Liver (tissue), 9 donors: ENCODE measurements around the gene NXN. TPM values are rescaled to one million over a fixed set of nuclear protein-coding genes. Genes with fewer than 3 reads are reported as not detected.
"Not testable (repeated sequence)": the region's sequence is repeated elsewhere in the genome, so short reads cannot be mapped to it uniquely, and the experiment has no call there.

Experiments
- DNase-seq: peaks from one replicate; pipeline ENCODE4 v3.0.0-alpha.2; 2017; ENCODE audit warnings: low spot score
- H3K27ac ChIP-seq, 2 donors: one replicate each; pipeline ENCODE4 v1.7.0; 2013; ENCODE audit warnings: inconsistent platforms in 2 of 2, low read length in 2 of 2, control low read depth in 1 of 2, low read depth in 1 of 2, mild to moderate bottlenecking in 1 of 2
- H3K27me3 ChIP-seq, 4 donors: one replicate each; pipeline versions ENCODE4 v1.6.1 to v1.7.0; 2013; ENCODE audit warnings: low read length in 3 of 4, inconsistent platforms in 1 of 4, mild to moderate bottlenecking in 1 of 4, moderate library complexity in 1 of 4; ENCODE audit not compliant: control insufficient read depth in 4 of 4, insufficient read depth in 4 of 4
- H3K36me3 ChIP-seq, 4 donors: one replicate each; pipeline versions ENCODE4 v1.6.1 to v1.7.0; 2013; ENCODE audit warnings: low read length in 3 of 4, mild to moderate bottlenecking in 3 of 4, low read depth in 1 of 4, moderate library complexity in 1 of 4; ENCODE audit not compliant: control insufficient read depth in 4 of 4, insufficient read depth in 3 of 4
- H3K4me1 ChIP-seq, 4 donors: one replicate each; pipeline versions ENCODE4 v1.6.1 to v1.7.0; 2013; ENCODE audit warnings: low read length in 3 of 4, mild to moderate bottlenecking in 3 of 4, moderate library complexity in 1 of 4; ENCODE audit not compliant: control insufficient read depth in 4 of 4, insufficient read depth in 4 of 4
- H3K4me3 ChIP-seq, 3 donors: one replicate each; pipeline versions ENCODE4 v1.6.1 to v1.7.0; 2013; ENCODE audit warnings: low read length in 3 of 3, control low read depth in 1 of 3, low read depth in 1 of 3, mild to moderate bottlenecking in 1 of 3
- H3K9ac ChIP-seq, 2 donors: one replicate each; pipeline ENCODE4 v1.7.0; 2013; ENCODE audit warnings: low read length in 2 of 2, mild to moderate bottlenecking in 2 of 2, moderate library complexity in 2 of 2, control low read depth in 1 of 2, low read depth in 1 of 2
- H3K9me3 ChIP-seq, 4 donors: one replicate each; pipeline versions ENCODE4 v1.6.1 to v1.7.0; 2013; ENCODE audit warnings: low read length in 3 of 4; ENCODE audit not compliant: control insufficient read depth in 4 of 4
- EGR1 ChIP-seq, 2 donors: IDR thresholded peaks; 2 replicates each; pipeline ENCODE4 v1.6.1; 2016 to 2018; ENCODE audit warnings: antibody characterized with exemption in 2 of 2, low read depth in 2 of 2
- FOXA1 ChIP-seq: IDR thresholded peaks from 2 replicates; pipeline ENCODE4 v1.6.1; 2016; ENCODE audit warnings: antibody characterized with exemption
- FOXA2 ChIP-seq: IDR thresholded peaks from 2 replicates; pipeline ENCODE4 v1.6.1; 2016; ENCODE audit warnings: antibody characterized with exemption
- GABPA ChIP-seq, 2 donors: IDR thresholded peaks in 1 of 2; conservative IDR thresholded peaks in 1 of 2; 2 replicates each; pipeline ENCODE4 v1.6.1; 2016; ENCODE audit warnings: antibody characterized with exemption in 2 of 2, mild to moderate bottlenecking in 1 of 2, moderate library complexity in 1 of 2
- HNF4A ChIP-seq, 2 donors: conservative IDR thresholded peaks; 2 replicates each; pipeline ENCODE4 v1.6.1; 2016; ENCODE audit warnings: antibody characterized with exemption in 2 of 2, mild to moderate bottlenecking in 2 of 2
- HNF4G ChIP-seq: IDR thresholded peaks from 2 replicates; pipeline ENCODE4 v1.6.1; 2016; ENCODE audit warnings: antibody characterized with exemption
- JUND ChIP-seq, 2 donors: IDR thresholded peaks; 2 replicates each; pipeline ENCODE4 v1.6.1; 2016; ENCODE audit warnings: antibody characterized with exemption in 2 of 2
- NR2F2 ChIP-seq: IDR thresholded peaks from 2 replicates; pipeline ENCODE4 v1.6.1; 2016; ENCODE audit warnings: antibody characterized with exemption
- RAD21 ChIP-seq, 2 donors: IDR thresholded peaks; 2 replicates each; pipeline ENCODE4 v1.6.1; 2016; ENCODE audit warnings: antibody characterized with exemption in 2 of 2, mild to moderate bottlenecking in 2 of 2
- RXRA ChIP-seq, 2 donors: IDR thresholded peaks; 2 replicates each; pipeline ENCODE4 v1.6.1; 2017 to 2018; ENCODE audit warnings: antibody characterized with exemption in 2 of 2, mild to moderate bottlenecking in 1 of 2
- SP1 ChIP-seq: IDR thresholded peaks from 2 replicates; pipeline ENCODE4 v1.6.1; 2018; ENCODE audit warnings: antibody characterized with exemption, mild to moderate bottlenecking
- WGBS: extraction: QIAGEN DNeasy Blood & Tissue Kit; methylation state at CpG from one replicate; pipeline ENCODE4 v1.1.7; 2013; 5-methylcytosine and 5-hydroxymethylcytosine counted together
- polyA plus RNA-seq, 2 donors: library from polyadenylated mRNA; stranded (reverse) in 1 of 2; unstranded in 1 of 2; fragments of 200-250 nt in 1 of 2; fragments of >200 nt in 1 of 2; fragmentation: Nextera tagmentation in 1 of 2; extraction: Ambion mirVana in 1 of 2; gene quantifications; one replicate each; pipeline versions ENCODE4 v1.2.1 to v1.2.3, GENCODE V29; 2013 to 2015
- total RNA-seq, 2 donors: library from RNA; depleted of rRNA; stranded (reverse); fragments of >200 nt; gene quantifications; one replicate each; pipeline ENCODE4 v1.2.3, GENCODE V29; 2014
- TF ChIP-seq, protein P1 (sequence below): IDR thresholded peaks from 2 replicates; pipeline ENCODE4 v1.6.1; 2016; ENCODE audit warnings: antibody characterized with exemption
- TF ChIP-seq, protein P2 (sequence below): fragments of 150-350 bp; IDR thresholded peaks from 2 replicates; pipeline ENCODE4 v1.5.1; 2017; ENCODE audit warnings: improper control_type of control experiment, low read depth, low read length; ENCODE audit not compliant: missing input control
- TF ChIP-seq, protein P3 (sequence below): IDR thresholded peaks from 2 replicates; pipeline ENCODE4 v1.6.1; 2016; ENCODE audit warnings: antibody characterized with exemption, mild to moderate bottlenecking
- TF ChIP-seq, protein P4 (sequence below): IDR thresholded peaks from 2 replicates; pipeline ENCODE4 v1.6.1; 2016; ENCODE audit warnings: antibody characterized with exemption
- donor health status: healthy.
- donor health status: healthy.
- donor health status: healthy.
- donor health status: healthy.
- donor health status: healthy.

NXN gene
- total and polyA plus RNA-seq, 4 donors, result 2.3 to 4.5 (median 3.3) TPM

DNA sequence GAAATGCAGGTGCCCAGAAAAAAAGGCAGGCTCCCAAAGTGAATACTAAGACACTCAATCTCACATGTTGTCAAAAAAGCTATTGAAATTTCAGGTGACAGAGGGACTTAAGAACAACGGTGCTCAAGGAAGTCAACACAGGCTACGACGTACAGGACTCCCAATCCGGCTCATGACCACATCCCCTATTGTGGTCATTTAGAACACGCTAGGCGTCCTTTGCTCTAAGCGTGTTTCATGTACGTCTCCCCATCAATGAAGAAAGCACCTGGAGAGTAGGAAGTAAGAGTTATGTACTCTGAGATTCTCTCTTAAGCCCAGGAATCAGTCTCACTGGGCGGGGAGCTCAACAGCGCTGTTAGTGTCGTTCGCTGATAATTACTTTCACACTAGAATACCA is 103.3 kb downstream of the NXN start:
- WGBS, result 77% methylated on average over 12 of the region's 12 CpGs
- H3K27ac ChIP-seq, result no peak overlapping the region
- no peaks in the 10 kb centered on the region for H3K36me3 ChIP-seq
- H3K27me3 ChIP-seq, result no peaks in the 10 kb centered on the region
- H3K4me3 ChIP-seq, result no peak overlapping the region
- TF ChIP-seq GABPA (IDR thresholded peaks at IDR 0.05 in 1 of 2, conservative IDR thresholded peaks at IDR 0.05 in 1 of 2), result no peak
- TF ChIP-seq NR2F2, result no peak
- no peak for TF ChIP-seq HNF4G
- TF ChIP-seq JUND (IDR thresholded peaks at IDR 0.05), result no peak
- TF ChIP-seq SP1, result no peak
- TF ChIP-seq, protein P1, sequence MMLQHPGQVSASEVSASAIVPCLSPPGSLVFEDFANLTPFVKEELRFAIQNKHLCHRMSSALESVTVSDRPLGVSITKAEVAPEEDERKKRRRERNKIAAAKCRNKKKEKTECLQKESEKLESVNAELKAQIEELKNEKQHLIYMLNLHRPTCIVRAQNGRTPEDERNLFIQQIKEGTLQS, result no peak
- no peak for TF ChIP-seq FOXA1
- H3K4me1 ChIP-seq, result peaks cover 0 to 5% (median 0%) of the 10 kb centered on the region in 4 donors
- no peak overlapping the region for H3K9ac ChIP-seq
- DNase-seq, result no peak
- no peaks in the 10 kb centered on the region for H3K9me3 ChIP-seq

DNA sequence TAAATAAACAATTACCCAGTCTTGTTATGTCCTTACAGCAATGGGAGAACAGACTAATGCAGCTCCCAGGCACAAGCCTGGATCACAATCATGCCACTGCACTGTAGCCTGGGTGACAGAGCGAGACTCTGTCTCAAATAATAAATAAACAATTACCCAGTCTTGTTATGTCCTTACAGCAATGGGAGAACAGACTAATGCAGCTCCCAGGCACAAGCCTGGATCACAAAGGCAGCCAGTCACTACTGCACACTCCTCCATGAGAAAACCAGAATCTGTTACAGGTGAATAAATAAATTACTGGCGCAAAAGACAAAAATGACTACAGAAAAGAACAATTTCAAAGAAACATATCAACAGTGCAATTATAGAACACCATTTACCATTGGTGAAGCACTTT is 105.0 kb downstream of the NXN start:
- DNase-seq, H3K4me1 ChIP-seq, H3K27ac ChIP-seq, H3K36me3 ChIP-seq, H3K9me3 ChIP-seq, H3K27me3 ChIP-seq, H3K4me3 ChIP-seq, H3K9ac ChIP-seq: not testable (repeated sequence)
- WGBS, result 94% methylated on average over 2 of the region's 2 CpGs

DNA sequence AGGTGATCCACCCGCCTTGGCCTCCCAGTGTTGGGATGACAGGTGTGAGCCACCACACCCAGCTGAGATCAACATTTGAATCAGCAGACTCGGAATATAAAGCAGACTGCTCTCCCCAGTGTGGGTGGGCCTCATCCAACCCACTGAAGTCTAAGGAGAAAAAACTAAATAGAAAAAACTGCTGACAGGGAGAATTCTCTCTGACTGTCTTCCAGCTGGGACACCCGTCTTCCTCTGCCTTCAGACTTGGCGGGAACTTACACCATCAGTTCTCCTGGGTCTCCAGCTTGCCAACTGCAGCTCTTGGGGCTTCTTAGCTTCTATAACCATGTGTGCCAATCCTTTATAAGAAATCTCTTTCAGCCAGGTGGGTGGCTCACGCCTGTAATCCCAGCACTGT is 106.7 kb downstream of the NXN start:
- Histone ChIP-seq H3K27me3 (no peaks in the 10 kb centered on the region), H3K27ac (no peak overlapping the region), H3K4me3 (no peak overlapping the region), H3K9ac (no peak overlapping the region), H3K9me3 (no peaks in the 10 kb centered on the region), H3K4me1 (no peaks in the 10 kb centered on the region), H3K36me3 (no peaks in the 10 kb centered on the region)
- no peak for DNase-seq
- WGBS, result 87% methylated on average over 5 of the region's 5 CpGs
- TF ChIP-seq GABPA (IDR thresholded peaks at IDR 0.05 in 1 of 2, conservative IDR thresholded peaks at IDR 0.05 in 1 of 2), result no peak

DNA sequence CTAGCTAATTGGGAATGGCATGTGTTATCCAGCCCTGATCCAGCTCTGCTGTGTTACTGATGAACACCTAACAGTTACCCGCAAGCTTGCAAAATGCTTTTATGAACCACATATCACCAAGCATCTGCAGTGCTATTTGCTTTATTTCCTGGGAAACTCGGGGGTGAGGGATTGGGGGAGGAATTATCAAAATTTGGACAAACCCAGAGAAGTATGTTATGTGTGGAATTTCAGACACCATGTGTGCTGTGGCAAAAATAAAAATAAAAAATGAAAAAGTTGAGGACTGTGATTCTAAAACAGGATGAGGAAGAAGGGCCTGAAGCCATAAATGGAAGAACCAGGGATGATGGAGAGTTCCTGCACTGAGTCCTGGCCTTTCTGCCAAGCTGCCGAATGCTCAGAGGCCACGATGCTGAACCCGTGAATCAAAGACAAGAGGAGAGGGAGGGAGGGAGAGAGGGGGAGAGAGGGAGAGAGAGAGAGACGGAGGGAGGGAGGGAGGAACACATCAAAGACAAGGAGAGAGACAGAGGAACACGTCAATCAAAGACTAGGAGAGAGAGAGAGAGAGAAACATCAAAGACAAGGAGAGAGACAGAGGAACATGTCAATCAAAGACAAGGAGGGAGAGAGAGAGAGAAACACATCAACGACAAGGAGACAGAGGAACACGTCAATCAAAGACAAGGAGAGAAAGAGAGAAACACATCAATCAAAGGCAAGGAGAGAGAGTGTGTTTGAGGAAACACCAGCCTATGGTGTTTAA is 107.6 kb downstream of the NXN start:
- Histone ChIP-seq H3K27ac (no peak overlapping the region), H3K27me3 (no peaks in the 10 kb centered on the region), H3K4me1 (no peaks in the 10 kb centered on the region), H3K36me3 (no peaks in the 10 kb centered on the region), H3K9me3 (no peaks in the 10 kb centered on the region), H3K4me3 (no peak overlapping the region), H3K9ac (no peak overlapping the region)
- DNase-seq, result no peak
- WGBS, result 74% methylated on average over 9 of the region's 9 CpGs
- no peak for TF ChIP-seq HNF4G
- TF ChIP-seq SP1, result no peak
- TF ChIP-seq, protein P1, result no peak
- no peak for TF ChIP-seq RXRA (IDR thresholded peaks at IDR 0.05)
- TF ChIP-seq, protein P2, sequence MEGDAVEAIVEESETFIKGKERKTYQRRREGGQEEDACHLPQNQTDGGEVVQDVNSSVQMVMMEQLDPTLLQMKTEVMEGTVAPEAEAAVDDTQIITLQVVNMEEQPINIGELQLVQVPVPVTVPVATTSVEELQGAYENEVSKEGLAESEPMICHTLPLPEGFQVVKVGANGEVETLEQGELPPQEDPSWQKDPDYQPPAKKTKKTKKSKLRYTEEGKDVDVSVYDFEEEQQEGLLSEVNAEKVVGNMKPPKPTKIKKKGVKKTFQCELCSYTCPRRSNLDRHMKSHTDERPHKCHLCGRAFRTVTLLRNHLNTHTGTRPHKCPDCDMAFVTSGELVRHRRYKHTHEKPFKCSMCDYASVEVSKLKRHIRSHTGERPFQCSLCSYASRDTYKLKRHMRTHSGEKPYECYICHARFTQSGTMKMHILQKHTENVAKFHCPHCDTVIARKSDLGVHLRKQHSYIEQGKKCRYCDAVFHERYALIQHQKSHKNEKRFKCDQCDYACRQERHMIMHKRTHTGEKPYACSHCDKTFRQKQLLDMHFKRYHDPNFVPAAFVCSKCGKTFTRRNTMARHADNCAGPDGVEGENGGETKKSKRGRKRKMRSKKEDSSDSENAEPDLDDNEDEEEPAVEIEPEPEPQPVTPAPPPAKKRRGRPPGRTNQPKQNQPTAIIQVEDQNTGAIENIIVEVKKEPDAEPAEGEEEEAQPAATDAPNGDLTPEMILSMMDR, result no peak
- TF ChIP-seq, protein P3, sequence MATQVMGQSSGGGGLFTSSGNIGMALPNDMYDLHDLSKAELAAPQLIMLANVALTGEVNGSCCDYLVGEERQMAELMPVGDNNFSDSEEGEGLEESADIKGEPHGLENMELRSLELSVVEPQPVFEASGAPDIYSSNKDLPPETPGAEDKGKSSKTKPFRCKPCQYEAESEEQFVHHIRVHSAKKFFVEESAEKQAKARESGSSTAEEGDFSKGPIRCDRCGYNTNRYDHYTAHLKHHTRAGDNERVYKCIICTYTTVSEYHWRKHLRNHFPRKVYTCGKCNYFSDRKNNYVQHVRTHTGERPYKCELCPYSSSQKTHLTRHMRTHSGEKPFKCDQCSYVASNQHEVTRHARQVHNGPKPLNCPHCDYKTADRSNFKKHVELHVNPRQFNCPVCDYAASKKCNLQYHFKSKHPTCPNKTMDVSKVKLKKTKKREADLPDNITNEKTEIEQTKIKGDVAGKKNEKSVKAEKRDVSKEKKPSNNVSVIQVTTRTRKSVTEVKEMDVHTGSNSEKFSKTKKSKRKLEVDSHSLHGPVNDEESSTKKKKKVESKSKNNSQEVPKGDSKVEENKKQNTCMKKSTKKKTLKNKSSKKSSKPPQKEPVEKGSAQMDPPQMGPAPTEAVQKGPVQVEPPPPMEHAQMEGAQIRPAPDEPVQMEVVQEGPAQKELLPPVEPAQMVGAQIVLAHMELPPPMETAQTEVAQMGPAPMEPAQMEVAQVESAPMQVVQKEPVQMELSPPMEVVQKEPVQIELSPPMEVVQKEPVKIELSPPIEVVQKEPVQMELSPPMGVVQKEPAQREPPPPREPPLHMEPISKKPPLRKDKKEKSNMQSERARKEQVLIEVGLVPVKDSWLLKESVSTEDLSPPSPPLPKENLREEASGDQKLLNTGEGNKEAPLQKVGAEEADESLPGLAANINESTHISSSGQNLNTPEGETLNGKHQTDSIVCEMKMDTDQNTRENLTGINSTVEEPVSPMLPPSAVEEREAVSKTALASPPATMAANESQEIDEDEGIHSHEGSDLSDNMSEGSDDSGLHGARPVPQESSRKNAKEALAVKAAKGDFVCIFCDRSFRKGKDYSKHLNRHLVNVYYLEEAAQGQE, result no peak
- TF ChIP-seq EGR1 (IDR thresholded peaks at IDR 0.05; ENCODE audit: low read depth in 2 of 2), result no peak
- TF ChIP-seq HNF4A (conservative IDR thresholded peaks at IDR 0.05), result no peak
- TF ChIP-seq GABPA (IDR thresholded peaks at IDR 0.05 in 1 of 2, conservative IDR thresholded peaks at IDR 0.05 in 1 of 2), result no peak
- TF ChIP-seq FOXA1, result no peak
- TF ChIP-seq, protein P4, sequence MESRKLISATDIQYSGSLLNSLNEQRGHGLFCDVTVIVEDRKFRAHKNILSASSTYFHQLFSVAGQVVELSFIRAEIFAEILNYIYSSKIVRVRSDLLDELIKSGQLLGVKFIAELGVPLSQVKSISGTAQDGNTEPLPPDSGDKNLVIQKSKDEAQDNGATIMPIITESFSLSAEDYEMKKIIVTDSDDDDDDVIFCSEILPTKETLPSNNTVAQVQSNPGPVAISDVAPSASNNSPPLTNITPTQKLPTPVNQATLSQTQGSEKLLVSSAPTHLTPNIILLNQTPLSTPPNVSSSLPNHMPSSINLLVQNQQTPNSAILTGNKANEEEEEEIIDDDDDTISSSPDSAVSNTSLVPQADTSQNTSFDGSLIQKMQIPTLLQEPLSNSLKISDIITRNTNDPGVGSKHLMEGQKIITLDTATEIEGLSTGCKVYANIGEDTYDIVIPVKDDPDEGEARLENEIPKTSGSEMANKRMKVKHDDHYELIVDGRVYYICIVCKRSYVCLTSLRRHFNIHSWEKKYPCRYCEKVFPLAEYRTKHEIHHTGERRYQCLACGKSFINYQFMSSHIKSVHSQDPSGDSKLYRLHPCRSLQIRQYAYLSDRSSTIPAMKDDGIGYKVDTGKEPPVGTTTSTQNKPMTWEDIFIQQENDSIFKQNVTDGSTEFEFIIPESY, result no peak
- no peak for TF ChIP-seq FOXA2
- no peak for TF ChIP-seq RAD21 (IDR thresholded peaks at IDR 0.05)
